ENCODE data around the gene SERINC4.
A peak's percentile ranks its signal among the peaks of the same experiment; 100 is the strongest.
"Not testable (repeated sequence)": the region's sequence is repeated elsewhere in the genome, so short reads cannot be mapped to it uniquely, and the experiment has no call there.

Gene SERINC4

DNA sequence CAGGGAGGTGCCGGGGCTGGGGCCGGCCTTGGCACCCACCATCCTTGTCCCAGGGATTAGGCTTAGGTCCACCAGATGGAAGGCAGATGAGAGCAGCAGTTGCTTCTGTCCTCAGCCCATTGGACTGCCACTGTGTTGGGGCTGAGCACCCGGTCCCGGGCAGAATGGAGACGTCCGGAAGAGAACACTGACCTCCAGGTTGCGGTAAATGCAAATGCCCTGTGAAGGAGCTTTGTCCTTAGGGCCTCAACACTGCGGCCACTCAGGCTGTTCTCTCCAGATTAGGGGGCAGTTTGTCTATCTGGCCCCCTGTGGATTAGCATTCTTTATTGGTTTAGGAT is at the start of gene SERINC4:
Gene SERINC4, minus strand, starts transcription at position 276 of the 341 bp plus-strand sequence. Its CDS starts 234 bp downstream, at position 42.
- no peak for DNase-seq

DNA sequence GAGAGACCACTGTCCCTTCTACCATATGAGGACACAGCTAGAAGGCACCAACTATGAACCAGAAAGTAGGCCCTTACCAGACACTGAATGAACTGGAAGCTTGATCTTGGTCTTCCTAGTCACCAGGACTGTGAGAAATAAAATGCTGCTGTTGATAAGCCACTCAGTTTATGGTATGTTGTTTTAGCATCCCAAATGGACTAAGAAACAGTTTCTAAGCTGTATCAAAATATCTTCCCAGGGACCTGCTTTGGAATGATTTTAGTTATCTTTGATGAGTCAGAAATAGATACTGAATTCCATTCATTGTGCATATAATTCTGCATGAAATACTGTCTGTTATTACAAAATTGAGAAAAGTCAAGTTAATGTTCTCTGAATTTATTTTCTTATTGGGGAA is 45.4 kb upstream of the SERINC4 start:
- peak; percentile 10 for DNase-seq

DNA sequence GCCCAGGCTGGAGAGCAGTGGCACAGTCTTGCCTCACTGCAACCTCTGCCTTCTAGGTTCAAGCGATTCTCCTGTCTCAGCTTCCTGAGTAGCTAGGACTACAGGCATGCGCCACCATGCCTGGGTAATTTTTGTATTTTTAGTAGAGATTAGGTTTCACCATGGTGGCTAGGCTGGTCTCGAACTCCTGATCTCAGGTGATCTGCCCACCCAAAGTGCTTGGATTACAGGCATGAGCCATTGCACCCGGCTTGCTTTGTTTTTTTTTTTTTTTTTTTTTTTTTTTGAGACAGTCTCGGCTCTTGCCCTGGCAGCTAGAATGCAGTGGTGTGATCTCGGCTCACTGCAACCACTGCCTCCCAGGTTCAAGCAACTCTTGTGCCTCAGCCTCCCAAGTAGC is 32.5 kb upstream of the SERINC4 start:
- not testable (repeated sequence) for DNase-seq

DNA sequence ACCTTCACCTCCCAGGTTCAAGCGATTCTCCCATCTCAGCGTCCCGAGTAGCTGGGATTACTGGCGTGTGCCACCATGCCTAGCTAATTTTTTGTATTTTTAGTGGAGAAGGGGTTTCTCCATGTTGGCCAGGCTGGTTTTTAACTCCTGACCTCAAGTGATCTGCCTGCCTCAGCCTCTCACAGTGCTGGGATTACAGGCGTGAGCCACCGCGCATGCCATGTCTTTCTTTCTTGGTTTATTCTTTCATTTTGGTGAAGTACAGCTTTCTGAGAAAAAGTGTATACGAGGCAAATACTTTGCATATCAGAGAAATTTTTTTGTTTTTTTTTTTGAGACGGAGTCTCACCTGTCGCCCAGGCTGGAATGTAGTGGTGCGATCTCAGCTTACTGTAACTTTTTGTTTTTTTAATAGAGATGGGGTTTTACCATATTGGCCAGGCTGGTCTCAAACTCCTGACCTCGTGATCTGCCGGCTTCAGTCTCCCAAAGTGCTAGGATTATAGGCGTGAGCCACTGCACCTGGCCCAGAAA is 31.6 kb upstream of the SERINC4 start:
- not testable (repeated sequence) for DNase-seq

DNA sequence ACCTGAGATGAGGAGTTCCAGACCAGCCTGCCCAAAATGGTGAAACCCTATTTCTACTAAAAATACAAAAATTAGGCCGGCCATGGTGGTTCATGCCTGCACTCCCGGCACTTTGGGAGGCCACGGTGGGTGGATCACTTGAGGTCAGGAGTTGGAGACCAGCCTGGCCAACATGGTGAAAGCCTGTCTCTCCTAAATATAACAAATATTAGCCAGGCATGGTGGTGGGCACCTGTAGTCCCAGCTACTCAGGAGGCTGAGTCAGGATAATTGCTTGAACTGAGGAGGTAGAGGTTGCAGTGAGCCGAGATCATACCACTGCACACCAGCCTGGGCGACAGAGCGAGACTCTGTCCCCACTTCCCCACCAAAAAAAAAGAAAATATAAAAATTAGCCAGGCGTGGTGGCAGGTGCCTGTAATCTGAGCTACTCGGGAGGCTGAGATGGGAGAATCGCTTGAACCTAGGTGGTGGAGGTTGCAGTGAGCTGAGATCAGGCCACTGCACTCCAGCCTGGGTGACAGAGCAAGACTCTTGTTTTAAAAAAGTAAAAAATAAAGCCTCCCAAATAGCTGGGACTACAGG is 30.8 kb upstream of the SERINC4 start:
- not testable (repeated sequence) for DNase-seq

DNA sequence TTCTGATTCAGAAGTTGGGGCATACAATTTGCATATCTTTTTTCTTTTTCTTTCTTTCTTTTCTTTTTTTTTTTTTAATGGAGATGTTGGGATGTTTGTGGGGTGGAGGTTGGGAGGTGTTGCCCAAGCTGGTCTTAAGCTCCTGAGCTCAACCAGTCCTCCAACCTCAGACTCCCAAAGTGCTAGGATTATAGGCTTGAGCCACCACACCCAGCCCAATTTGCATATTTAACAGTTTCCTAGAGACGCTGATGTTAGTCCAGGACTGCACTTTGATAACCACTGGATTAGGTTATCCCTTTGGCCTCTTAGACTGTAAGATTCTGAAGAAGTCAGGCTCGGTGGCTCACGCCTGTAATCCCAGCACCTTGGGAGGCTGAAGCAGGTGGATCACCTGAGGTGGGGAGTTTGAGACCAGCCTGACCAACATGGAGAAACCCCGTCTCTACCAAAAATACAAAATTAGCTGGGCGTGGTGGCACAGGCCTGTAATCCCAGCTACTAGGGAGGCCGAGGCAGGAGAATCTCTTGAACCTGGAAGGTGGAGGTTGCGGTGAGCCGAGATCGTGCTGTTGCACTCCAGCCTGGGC is 30.0 kb upstream of the SERINC4 start:
- not testable (repeated sequence) for DNase-seq

DNA sequence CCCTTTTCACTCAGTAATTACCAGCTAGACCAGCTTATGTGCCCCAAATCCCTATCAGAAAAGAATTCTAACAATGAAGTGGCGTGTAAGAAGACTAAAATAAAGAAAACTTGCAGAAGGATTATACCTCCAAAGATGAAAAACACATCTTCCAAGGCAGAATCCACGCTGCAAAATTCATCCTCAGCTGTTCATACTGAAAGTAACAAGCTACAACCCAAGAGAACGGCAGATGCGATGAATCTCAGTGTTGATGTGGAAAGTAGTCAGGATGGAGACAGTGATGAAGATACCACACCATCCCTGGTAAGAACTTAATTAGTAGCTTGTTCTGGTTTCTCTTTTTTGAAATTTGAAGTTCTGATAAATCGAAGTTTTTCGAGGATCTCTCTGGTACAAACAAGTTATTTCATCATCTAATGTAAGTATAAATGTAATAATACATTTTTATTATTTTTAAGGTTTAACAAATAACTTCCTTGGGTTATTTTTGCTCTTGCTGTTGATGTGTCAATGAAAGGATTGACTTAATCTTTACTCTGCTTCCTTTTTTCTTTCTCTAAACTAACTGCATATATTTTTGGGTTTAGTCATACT is 28.1 kb upstream of the SERINC4 start:
- peak; percentile 28 for DNase-seq

DNA sequence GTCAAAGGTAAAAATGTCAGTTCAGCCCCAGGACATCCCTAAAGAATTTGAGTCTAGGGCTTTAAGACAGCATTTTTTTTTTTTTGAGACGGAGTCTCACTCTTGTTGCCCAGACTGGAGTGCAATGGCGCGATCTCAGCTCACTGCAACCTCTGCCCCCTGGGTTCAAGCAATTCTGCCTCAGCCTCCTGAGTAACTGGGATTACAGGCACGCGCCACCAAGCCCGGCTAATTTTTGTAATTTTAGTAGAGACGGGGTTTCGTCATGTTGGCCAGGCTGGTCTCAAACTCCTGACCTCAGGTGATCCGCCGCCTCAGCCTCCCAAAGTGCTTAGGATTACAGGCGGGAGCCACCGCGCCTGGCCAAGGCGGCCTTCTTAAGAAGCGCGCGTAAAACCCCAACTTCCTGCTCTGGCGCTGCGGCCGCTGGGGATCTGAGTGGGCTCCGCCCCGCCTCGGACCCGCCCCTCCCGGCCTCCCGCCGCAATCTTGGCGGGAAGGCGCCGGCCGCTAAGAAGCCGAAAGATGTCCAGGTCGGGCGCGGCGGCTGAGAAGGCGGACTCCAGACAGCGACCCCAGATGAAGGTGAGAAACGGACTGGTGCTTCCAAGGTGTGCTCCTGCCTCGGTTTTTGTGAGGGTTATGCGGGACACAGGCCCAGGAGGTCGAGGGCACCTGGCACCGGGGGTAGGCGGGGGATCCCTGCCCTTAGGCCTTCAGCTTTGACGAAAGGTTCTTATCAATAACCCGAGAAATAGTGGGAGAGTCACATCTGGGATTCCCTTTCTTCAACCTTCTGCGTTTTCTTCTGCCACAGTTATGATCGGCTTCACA is 26.7 kb upstream of the SERINC4 start, which contains the start of gene WDR76:
Gene WDR76, plus strand, starts transcription at position 495 of the 834 bp plus-strand sequence. Its CDS starts 31 bp downstream, at position 526.
- peak; percentile 89 for DNase-seq

DNA sequence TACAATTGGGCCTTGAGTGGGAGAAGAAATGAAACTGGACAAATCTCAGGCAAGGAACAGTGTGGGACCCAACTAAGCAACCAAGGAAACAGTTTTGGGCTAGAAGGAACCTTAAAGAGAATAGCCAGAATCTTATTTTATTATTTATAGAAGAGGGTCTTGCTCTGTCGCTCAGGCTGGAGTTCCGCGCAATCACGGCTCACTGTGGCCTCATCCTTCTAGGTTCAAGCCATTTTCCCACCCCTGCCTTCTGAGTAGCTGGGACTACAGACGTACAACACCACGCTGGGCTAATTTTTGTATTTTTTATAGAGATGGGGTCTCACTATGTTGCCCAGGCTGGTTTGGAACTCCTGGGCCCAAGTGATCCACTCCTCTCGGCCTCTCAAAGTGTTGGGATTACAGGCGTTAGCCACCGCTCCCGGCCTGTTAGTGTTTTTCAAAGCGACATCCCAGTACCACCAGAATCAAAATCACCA is 26.0 kb upstream of the SERINC4 start:
- DNase-seq, result no peak

DNA sequence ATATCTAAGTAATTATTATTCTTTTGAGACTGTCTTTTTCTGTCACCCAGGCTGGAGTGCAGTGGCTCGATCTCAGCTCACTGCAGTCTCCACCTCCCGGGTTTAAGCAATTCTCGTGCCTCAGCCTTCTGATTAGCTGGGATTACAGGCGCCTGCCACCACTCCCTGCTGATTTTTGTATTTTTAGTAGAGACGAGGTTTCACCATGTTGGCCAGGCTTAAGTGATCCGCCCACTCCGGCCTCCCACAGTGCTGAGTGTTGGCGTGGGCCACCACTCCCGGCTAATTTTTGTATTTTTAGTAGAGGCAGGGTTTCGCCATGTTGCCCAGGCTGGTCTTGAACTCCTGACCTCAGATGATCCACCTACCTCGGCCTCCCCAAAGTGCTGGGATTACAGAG is 25.3 kb upstream of the SERINC4 start:
- DNase-seq, result not testable (repeated sequence)

DNA sequence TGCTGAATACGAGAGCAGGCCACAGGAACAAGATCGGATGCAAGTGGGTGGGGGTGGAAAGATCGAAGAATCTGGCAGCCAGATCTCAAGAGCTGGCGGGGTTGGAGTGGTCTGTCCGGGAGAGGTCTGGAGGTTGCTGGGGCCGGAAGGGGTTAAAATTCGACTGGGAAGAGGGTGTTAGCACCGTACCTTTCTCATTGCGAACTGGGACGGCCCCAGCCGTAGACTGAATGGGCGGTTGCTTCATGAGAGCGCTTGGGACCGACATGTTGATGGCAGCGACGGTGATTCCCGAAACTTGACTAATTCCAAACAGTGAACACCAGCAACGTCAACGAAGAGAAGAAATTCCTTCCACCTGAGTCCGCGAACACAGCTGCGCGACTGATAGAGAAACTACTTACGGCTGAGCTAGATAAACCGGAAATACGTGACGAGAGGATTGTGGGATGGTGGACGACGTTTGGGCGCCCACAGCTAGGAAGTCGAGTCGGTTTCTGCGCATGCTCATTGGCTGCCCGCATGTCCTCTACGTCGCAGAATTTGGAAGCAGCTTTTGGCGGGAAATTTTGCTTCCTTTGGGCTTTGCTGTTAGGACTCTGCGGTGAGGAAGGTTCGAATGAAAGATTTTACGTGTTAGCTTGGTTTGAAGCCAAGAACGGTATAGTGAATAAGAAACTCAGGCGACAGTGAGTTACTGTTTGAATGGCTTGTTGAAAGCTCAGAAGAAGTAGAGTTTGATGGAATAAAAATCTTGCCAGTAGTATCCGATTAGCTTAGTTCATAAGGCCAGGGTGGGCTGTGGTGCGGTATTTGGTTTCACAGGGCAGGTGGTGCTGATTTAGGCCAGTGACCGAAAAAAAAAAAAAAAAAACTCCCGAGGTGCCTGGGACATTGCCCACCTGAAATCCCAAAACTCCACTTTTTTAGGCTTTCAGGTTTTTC is 24.6 kb upstream of the SERINC4 start, which contains the start of gene MFAP1:
Gene MFAP1, minus strand, starts transcription at position 389 of the 945 bp plus-strand sequence. Its CDS starts 121 bp downstream, at position 268.
- peak; percentile 97 for DNase-seq

DNA sequence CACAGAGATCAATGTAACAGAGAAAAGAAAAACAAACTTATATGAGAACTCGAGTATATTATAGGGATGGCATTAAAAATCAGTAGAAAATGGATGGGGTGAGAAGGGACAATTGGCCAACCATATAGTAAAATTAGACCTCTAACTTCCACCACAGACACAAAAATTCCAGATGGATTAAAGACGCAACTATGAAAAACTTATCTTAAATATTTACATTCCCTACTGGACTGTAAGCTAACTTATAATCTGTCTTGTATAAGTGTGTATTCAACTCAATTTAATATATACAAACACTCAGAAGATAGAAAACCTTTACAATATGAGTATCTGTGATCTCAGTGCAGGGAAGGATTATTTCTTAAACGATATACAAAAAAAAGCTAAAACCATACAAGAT is 21.5 kb upstream of the SERINC4 start:
- no peak for DNase-seq

DNA sequence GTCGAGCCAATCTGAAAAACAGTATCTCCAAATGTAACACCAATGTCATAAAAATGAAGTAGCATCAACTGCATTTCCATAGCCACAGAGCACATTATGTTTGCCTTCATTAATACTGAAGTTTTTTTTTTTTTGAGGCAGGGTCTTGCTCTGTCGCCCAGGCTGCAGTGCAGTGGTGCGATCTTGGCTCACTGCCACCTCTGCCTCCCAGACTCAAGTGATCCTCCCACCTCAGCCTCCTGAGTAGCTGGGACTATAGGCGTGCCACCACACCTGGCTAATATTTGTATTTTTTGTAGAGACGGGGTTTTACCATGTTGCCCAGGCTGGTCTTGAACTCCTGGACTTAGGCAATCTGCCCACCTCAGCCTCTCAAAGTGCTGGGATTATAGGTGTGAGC is 15.0 kb upstream of the SERINC4 start:
- not testable (repeated sequence) for DNase-seq

DNA sequence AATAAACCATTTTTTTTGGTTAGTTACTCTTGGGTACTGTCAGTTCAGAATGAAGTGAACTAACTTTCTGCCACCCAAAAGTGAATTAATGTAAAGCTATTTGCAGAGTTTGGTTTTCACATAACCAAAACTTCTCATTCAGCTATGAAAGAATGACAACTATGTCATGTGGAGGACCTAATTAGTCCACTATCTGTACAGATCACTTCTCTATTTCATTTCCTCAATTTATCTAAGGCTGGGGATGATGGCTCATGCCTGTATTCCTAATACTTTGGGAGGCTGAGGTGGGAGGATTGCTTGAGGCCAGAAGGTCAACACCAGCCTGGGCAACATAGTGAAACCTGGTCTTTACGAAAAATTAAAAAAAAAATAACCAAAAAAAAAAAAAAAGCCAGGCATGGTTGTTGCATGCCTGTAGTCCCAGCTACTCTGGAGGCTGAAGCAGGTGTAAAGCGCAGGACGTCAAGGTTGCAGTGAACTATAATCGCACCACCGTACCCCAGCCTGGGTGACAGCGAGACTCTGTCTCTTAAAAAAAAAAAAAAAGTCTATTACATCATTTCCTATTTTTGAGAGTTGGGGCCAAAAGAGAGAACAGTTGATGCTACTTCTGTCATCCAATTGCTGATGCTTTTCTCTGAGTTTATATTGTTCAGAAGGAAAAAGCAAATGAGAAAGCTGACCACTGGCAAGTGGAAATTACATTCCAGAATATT is 9.1 kb upstream of the SERINC4 start:
- DNase-seq, result no peak

DNA sequence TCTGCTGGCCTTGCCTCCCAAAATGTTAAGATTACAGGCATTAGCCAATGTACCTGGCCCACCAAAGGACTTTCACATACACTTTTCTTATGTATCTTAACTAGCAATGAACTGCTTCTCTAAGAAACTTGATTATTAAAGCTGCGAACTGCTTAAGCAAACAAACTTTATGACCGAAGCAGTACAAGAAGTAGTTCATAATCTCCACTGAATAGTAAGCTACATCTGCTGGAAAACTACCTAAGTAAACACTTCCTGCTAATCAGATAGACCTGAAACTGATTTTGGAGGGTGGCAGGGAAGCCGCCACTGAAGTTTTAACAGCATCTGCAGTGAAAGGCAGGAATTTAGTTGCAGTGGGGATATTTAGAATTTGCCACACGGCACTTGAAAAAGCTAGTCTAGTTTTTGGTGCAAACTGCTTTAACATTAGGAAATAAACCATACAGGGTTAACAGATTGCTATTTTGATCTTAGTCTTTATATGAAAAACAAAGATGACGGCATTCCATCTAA is 8.5 kb upstream of the SERINC4 start:
- DNase-seq, result no peak

DNA sequence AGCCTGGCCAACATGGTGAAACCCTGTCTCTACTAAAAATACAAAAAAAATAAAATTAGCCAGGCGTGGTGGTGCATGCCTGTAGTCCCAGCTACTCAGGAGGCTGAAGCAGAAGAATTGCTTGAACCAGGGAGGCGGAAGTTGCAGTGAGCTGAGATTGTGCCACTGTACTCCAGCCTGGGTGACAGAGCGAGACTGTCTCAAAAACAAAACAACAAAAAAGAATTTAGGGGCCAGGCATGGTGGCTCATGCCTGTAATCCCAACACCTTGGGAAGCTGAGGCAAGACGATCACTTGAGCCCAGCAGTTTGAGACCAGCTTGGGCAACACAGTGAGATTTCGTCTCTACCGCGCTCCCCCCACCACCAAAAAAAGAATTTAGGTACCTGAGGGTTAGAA is 2.7 kb upstream of the SERINC4 start:
- DNase-seq, result not testable (repeated sequence)

DNA sequence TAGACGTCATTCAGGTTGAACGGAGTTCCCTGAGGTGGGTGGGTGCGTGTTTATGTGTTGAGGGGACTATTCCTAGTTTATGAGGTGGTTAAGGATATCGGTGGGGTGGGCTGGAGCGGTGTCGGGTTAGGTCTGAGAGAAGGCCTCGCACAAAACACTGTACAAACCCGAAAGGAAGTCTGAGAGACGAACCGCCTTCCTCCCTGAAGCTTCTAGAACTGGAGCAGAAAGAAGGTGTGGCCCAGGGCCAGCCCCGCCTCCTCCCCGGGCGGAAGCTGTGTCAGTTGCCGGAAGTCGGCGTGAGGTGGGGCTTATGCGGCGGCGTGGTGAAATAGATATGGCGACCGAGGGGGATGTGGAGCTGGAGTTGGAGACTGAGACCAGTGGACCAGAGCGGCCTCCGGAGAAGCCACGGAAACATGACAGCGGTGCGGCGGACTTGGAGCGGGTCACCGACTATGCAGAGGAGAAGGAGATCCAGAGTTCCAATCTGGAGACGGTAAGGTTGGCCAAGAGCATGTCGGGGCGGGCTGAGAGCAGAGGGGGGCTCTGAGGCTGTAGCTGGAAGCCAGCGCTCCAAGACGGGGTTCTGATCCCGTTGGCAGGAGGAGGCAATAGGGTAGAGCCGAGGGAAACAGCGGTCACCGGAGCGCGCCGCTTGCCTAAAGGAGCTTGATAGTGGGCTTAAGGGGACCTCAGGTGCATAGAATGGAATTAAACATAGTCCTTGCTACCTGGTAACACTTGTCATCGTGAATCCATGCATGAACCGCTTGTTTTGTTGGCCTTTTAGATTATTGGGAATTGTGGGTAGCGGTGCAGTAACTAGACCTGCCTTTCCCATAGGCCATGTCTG is 494 bp upstream of the SERINC4 start, which contains the start of gene HYPK:
Gene HYPK, plus strand, starts transcription at position 314 of the 856 bp plus-strand sequence. Its CDS starts 24 bp downstream, at position 338.
- DNase-seq, result peak; percentile 87

DNA sequence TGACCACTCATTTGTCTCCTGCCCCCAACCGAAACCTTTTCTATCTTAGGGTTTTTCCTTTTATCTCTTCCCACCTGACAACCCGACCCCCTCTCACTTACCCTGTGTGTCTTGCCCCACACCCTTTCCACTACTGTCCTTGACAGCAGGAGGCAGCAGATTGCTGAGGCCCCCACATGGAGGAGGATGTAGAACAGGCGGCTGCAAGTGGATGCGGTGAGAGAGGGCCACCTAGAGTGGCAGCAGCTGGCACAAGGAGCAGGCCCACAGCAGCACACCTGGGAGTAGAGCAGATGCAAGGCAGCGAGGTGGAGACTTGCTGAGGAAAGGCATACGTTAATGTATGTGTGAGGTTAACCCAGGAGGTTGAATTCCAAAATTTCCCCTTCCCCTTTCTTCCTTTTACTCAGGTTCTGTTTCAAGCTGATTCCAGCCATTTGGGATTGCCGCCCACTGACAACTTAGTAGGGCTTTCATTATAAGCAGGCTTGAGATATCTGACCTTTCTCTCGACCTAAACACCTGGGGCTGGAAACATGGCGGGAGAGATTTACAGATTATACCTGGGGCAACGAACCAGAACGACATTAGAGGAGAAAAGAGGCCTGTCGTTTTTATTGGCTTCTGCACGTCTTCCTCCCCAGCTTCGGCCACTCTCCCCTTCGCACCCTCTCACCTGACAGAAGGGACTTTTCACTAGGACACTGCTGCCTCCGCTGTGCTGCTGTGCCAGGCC is 643 bp downstream of the SERINC4 start:
- no peak for DNase-seq

DNA sequence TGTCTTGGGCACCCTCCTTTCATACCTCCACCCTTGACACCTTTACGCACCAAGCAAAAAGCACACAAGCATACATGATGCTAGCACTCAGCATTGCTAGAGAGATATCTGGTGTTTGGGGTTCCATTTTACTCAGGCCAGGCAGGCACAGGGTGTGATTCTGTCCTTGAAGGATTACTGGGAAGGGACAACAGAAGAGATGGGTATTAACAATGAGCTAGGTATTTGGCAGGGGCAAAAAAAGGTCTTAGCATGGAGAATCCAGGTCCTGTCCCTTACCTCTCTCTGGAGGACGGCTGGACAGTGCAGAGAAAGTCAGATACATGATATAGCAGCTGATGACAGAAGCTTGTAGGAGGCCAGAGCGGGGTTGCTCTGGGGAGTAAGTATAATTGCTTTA is 3.5 kb downstream of the SERINC4 start:
- no peak for DNase-seq

Measured in EL (cell line).